RWPE1 (cell line): ENCODE data around the gene DNAJC17.
A peak's percentile ranks its signal among the peaks of the same experiment; 100 is the strongest.

Experiments
- CTCF ChIA-PET: fragments of 350-600 bp; sonication (Branson Sonifier 250); formaldehyde crosslinking; extraction: SDS; loops from one replicate; lab custom pipeline; 2021; lab: Yijun Ruan, JAX
- POLR2A ChIA-PET: fragments of 400-600 bp; formaldehyde crosslinking; extraction: SDS; loops from one replicate; lab custom pipeline; 2020; ENCODE audit warnings: antibody characterized with exemption; ENCODE audit not compliant: low non-redundant PET; lab: Yijun Ruan, JAX
- DNase-seq: peaks from one replicate; pipeline ENCODE4 v3.0.0; 2012; ENCODE audit warnings: low spot score
- H3K27ac ChIP-seq: fragments of 450-650 bp; 2 replicates; pipeline ENCODE4 v1.5.1; 2017
- CTCF ChIP-seq: fragments of 450-650 bp; conservative IDR thresholded peaks from 2 replicates; pipeline ENCODE4 v1.5.1; 2017; ENCODE audit warnings: low read depth, mild to moderate bottlenecking

DNAJC17 gene

GRCh38 chr15:40852529-40852928 is 45.3 kb upstream of the DNAJC17 start:
- TF ChIP-seq CTCF: no peak
- no peak overlapping the region for H3K27ac ChIP-seq
- ChIA-PET CTCF (interaction anchor here (0.6 kb wide), 1 partner anchor 173 kb away, joined by 3 read pairs; no protein-coding TSS in a partner anchor), POLR2A (no interaction called here)
- no peak for DNase-seq

- ChIA-PET POLR2A (no interaction called here), CTCF (interaction anchor here (0.7 to 1.4 kb wide), 4 partner anchors 8 to 80 kb away, joined by 3 to 5 read pairs (median 4); partner anchors contain the start of gene VPS18)
- H3K27ac ChIP-seq: no peak overlapping the region
- no peak for TF ChIP-seq CTCF
- no peak for DNase-seq
Measured at GRCh38 chr15:40850576-40851112, 43.4 kb upstream of the DNAJC17 start.

- CTCF ChIA-PET: interaction anchor here (0.7 to 2.6 kb wide), 4 partner anchors 10 to 65 kb away, joined by 3 to 16 read pairs (median 4); partner anchors contain the start of gene VPS18
- POLR2A ChIA-PET: interaction anchor here (1.1 kb wide), 1 partner anchor 10 kb away, joined by 6 read pairs; no protein-coding TSS in a partner anchor
- peak overlapping the region; percentile 68 for H3K27ac ChIP-seq
- DNase-seq: peak; percentile 78
- TF ChIP-seq CTCF: no peak
Measured at GRCh38 chr15:40847223-40847961, 40.1 kb upstream of the DNAJC17 start.

GRCh38 chr15:40846841-40847222 is 39.6 kb upstream of the DNAJC17 start:
- CTCF ChIA-PET: interaction anchor here (0.7 to 2.6 kb wide), 4 partner anchors 10 to 65 kb away, joined by 3 to 16 read pairs (median 4); partner anchors contain the start of gene VPS18
- POLR2A ChIA-PET: interaction anchor here (1.1 kb wide), 1 partner anchor 10 kb away, joined by 6 read pairs; no protein-coding TSS in a partner anchor
- DNase-seq: no peak
- H3K27ac ChIP-seq: peak overlapping the region; percentile 68
- no peak for TF ChIP-seq CTCF

- POLR2A ChIA-PET: no interaction called here
- TF ChIP-seq CTCF: no peak
- H3K27ac ChIP-seq: peak overlapping the region; percentile 68
- peak; percentile 97 for DNase-seq
- CTCF ChIA-PET: interaction anchor here (0.7 to 2.6 kb wide), 3 partner anchors 12 to 304 kb away, joined by 4 to 16 read pairs (median 4); no protein-coding TSS in a partner anchor
Measured at GRCh38 chr15:40845511-40846284, 38.4 kb upstream of the DNAJC17 start.

DNA sequence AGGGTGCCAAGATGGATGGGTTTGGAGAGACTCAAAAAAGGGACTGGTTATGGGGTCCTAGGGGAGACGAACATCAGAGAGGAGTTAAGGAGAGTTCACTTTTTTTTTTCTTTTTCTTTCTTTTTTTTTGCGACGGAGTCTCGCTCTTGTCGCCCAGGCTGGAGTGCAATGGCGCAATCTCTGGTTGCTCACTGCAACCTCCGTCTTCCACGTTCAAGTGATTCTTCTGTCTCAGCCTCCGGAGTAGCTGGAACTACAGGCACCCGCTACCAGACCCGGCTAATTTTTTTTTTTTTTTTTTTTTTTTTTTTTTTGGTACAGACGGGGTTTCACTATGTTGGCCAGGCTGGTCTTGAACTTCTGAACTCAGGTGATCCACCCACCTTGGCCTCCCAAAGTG is 37.8 kb upstream of the DNAJC17 start:
- ChIA-PET POLR2A (no interaction called here), CTCF (interaction anchor here (0.7 to 1.3 kb wide), 5 partner anchors 13 to 305 kb away, joined by 3 to 7 read pairs (median 4); partner anchors contain the start of genes PPP1R14D and VPS18)
- DNase-seq: no peak
- H3K27ac ChIP-seq: peak overlapping the region; percentile 68; the same call in 1 of the 2 replicates
- no peak for TF ChIP-seq CTCF
